Mucosa of descending colon (tissue), 3 donors: Measurements from ENCODE around the gene NAA60. TPM values are rescaled to one million over a fixed set of nuclear protein-coding genes. Genes with fewer than 3 reads are reported as not detected.
A peak's percentile ranks its signal among the peaks of the same experiment; 100 is the strongest.

ENCODE experiments used
- ATAC-seq: fragments of 200-7000 bp; cut with Tn5 transposase; one replicate; pipeline ENCODE4 v1.9.1; 2020; ENCODE audit warnings: mild to moderate bottlenecking, moderate library complexity
- DNase-seq, 3 donors: peaks; one replicate each; pipeline ENCODE4 v3.0.0-alpha.2; 2020
- H3K36me3 ChIP-seq: fragments of 200-600 bp; one replicate; pipeline ENCODE4 v1.8.0; 2021; ENCODE audit warnings: low read depth, mild to moderate bottlenecking
- H3K4me1 ChIP-seq: fragments of 200-600 bp; one replicate; pipeline ENCODE4 v1.8.0; 2021; ENCODE audit warnings: low read depth, mild to moderate bottlenecking
- H3K4me3 ChIP-seq: fragments of 200-600 bp; one replicate; pipeline ENCODE4 v1.8.0; 2021; ENCODE audit warnings: mild to moderate bottlenecking
- H3K9me3 ChIP-seq: fragments of 200-600 bp; one replicate; pipeline ENCODE4 v1.8.0; 2021; ENCODE audit warnings: mild to moderate bottlenecking
- CTCF ChIP-seq: fragments of 200-600 bp; IDR thresholded peaks from one replicate; pipeline ENCODE4 v1.8.0; 2022; ENCODE audit warnings: antibody characterized with exemption, mild to moderate bottlenecking
- intact Hi-C, 2 donors: fragments of 100-400 bp; cut with DNase I in 1 of 2; cut with micrococcal nuclease in 1 of 2; formaldehyde crosslinking; loops; one replicate each; pipeline versions ENCODE4 v1.11.0 to v1.11.1; 2022; cut with DNase I, micrococcal nuclease
- total RNA-seq, 3 donors: library from RNA; stranded (reverse); fragmentation: NEBNext Ultra II Directional in 2 of 3; extraction: Animal tissue kit (Norgen Biotek cat#: 25700) in 2 of 3; gene quantifications; one replicate each; pipeline versions ENCODE4 v1.2.1 to v1.2.4, GENCODE V29; 2021 to 2023
- donor health status: DM: no; HTN: no; CAD: no; lungs with moderate emphysema.
- donor health status: DM: no; HTN: no; CAD: no.
- donor health status: DM: no; HTN: yes; CAD: no.

Gene NAA60
- total RNA-seq, 3 donors from 2014 or later: 72.2 to 94.7 (median 83.3) TPM

GRCh38 chr16:3475604-3476375 is 32.3 kb downstream of the NAA60 start:
- DNase-seq: peak; percentile 67 to 81 (median 68)
- ATAC-seq: peak; percentile 83
- no peaks in the 10 kb centered on the region for H3K9me3 ChIP-seq
- no peak for TF ChIP-seq CTCF
- peaks cover 40% of the 10 kb centered on the region for H3K4me1 ChIP-seq
- intact Hi-C loops: no loop called here
- peaks cover 5% of the 10 kb centered on the region for H3K36me3 ChIP-seq
- no peak overlapping the region for H3K4me3 ChIP-seq

GRCh38 chr16:3476409-3476808 is 32.9 kb downstream of the NAA60 start:
- no peak for DNase-seq

GRCh38 chr16:3478242-3478925 is 34.9 kb downstream of the NAA60 start:
- no peak for TF ChIP-seq CTCF
- intact Hi-C loops: no loop called here
- Histone ChIP-seq H3K4me3 (no peak overlapping the region), H3K9me3 (no peaks in the 10 kb centered on the region), H3K36me3 (peaks cover 8% of the 10 kb centered on the region), H3K4me1 (peaks cover 36% of the 10 kb centered on the region)
- DNase-seq: peak in 1 of 3 donors; percentile 38
- ATAC-seq: peak; percentile 69

More at GRCh38 chr16:3476409-3476808, 32.9 kb downstream of the NAA60 start:
- ATAC-seq: no peak
- peaks cover 5% of the 10 kb centered on the region for H3K36me3 ChIP-seq
- no peaks in the 10 kb centered on the region for H3K9me3 ChIP-seq
- no peak overlapping the region for H3K4me3 ChIP-seq
- peaks cover 40% of the 10 kb centered on the region for H3K4me1 ChIP-seq
- no peak for TF ChIP-seq CTCF
- intact Hi-C loops: no loop called here

- DNase-seq: peak in 1 of 3 donors; percentile 31
- Histone ChIP-seq H3K4me3 (no peak overlapping the region), H3K36me3 (peaks cover 20% of the 10 kb centered on the region), H3K9me3 (no peaks in the 10 kb centered on the region), H3K4me1 (peaks cover 30% of the 10 kb centered on the region)
- ATAC-seq: no peak
- intact Hi-C loops: no loop called here
- no peak for TF ChIP-seq CTCF
These were observed 36.3 kb downstream of the NAA60 start for GRCh38 chr16:3479654-3480216.

GRCh38 chr16:3480901-3481695 is 37.6 kb downstream of the NAA60 start:
- H3K4me3 ChIP-seq: no peak overlapping the region
- no peaks in the 10 kb centered on the region for H3K9me3 ChIP-seq
- no peak for TF ChIP-seq CTCF
- peaks cover 18% of the 10 kb centered on the region for H3K4me1 ChIP-seq
- intact Hi-C loops: no loop called here
- peaks cover 27% of the 10 kb centered on the region for H3K36me3 ChIP-seq
- ATAC-seq: no peak
- peak in 1 of 3 donors; percentile 31 for DNase-seq
